Iris pigment epithelial cell (primary cell): ENCODE measurements around the gene PRRG3.
"Not testable (repeated sequence)": the region's sequence is repeated elsewhere in the genome, so short reads cannot be mapped to it uniquely, and the experiment has no call there.

Source experiments
- DNase-seq: peaks from one replicate; pipeline ENCODE4 v3.0.0-alpha.2; 2011; ENCODE audit warnings: low read depth

Gene PRRG3

DNA sequence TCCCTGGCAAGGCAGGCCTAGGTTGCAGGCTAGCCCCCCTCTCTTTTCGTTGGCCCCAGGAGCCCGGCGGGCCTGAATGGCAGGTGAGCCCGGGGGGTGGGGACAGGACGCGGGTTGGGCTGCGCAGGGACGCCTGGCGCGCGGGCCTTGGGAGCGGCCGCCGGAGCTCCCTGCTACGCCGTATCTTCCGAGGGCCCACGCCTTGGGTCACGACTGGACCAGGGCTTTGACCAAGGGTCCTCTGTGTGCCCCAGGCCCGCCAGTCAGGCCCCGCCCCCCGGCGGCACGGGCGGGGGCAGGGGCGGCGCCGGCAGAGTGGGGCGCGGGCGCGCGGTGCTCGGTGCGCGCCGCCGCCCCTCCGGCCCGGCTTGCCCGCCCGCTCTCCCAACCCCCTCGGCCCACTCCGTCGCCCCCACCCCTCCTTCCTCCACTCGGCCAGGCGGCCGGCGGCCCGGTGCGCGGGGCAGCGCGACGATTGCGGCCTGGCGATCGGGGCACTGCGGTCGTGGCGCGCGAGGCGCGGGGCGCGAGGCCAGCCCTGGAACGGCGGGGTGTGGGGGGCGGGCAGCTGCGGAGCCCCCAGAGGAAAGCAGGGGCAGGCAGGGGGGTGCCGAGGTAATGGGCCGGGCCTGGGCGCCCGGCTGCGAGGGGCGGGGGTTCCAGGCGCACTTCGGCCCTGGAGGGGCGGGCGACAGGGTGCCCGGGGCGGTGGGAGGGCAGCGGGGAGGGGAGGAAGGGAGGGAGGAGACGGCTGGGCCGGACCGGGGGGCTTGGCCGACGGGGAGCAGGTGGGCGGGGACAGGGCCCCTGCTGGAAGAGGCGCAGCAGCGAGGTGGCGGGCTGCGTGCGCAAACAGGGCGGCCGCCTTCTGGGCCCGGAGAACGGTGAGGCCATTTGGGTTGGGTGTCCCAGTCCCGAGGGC is at the start of gene PRRG3:
Gene PRRG3, plus strand, starts transcription at position 798 of the 922 bp plus-strand sequence. CDS start 3,357 bp downstream, outside the sequence.
- DNase-seq = no peak

DNA sequence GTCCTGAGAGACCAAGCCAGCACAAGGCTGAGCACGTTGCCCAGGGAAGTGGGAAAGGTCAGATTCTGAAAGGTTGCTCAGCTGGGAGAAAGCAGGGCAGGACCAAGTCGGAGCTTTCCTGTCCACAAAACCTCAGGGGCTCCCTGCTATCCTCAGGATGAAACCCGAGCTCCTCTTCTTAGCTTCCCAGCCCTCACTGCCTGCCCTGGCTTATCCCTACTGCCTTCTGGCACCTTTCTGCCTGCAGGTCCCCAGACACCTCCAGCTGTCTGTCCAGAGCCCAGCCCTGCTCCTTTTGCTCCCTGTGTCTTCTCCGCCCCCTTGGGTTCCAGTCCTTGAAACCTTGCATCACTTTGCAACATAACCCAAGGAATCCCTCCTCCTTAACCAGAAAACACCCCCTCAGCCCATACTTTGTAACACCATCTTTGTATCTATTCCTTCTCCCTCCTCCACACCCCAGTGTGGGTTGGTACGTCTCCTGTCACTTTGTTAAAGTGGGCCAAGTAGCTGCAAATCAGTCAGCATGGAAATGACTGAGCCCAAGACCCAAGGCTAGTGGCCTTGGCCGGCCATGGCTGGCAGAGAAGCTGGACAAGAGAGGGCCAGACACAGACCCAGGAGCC is 20.0 kb upstream of the PRRG3 start:
- no peak for DNase-seq

DNA sequence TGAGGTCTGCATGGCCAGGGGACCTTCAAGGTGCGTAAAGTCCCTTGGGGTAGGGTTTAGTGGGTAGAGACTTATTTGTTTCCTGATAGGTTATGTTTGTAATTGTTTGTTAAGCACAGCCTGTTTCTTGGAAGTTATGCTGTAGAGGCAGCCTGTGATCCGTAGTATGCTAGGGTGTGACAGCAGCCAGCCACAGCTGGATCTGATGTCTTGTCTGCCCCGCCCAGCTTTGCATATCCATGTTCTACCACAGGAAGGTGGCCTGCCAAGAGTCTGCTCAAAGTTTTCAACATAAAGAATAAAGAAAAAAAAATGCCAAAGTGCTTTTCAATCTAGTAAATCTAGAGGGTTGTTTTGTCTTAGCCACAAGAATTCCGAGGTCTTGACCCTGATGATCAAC is 19.1 kb upstream of the PRRG3 start:
- no peak for DNase-seq

DNA sequence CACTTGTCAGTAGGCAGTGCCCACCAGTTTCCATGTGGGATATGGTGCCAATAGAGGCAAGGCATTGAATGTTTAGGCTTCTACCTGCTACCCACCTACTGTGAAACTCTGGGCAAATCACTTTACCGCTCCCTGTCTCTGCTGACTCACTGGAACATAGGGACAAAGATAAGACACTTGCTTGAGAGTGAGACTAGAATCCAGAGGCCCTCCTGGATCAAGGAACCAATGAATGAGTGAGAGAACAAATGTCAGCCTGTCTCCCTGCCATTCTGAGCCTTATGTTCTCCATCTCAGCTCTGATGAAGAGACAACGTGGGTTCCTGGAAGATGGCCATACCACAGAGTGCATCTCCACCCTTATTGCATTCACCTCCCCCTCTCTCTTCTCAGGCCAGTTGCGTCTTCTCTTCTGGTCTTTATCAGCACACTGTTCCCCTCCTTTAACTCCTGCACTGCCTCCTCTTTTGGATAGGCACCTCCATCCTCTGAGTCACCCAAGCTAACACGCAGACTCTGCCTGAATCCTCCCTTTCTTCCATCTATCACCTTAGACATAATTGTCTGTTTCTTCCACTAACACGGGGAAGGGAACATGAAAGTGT is 15.4 kb upstream of the PRRG3 start:
- no peak for DNase-seq

DNA sequence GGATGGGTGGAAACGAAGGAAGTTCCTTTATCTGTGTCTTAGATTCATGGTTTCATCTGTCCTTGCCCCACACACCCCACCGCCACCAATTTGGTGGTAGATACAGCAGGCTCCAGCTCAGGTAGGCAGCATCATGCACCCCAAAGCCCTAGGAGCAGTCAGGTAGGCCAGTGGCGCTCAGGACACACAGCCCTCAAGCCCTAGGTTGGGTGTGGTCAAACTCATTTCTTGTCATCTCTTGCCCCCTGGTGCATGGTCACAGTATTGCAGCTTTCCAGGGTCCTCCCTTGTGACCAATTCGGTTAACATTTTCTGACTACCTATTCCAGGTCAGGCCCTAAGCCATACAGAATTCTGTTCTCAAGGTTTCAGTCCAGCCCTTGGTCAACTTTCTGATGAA is 14.5 kb upstream of the PRRG3 start:
- DNase-seq = peak; percentile 23

DNA sequence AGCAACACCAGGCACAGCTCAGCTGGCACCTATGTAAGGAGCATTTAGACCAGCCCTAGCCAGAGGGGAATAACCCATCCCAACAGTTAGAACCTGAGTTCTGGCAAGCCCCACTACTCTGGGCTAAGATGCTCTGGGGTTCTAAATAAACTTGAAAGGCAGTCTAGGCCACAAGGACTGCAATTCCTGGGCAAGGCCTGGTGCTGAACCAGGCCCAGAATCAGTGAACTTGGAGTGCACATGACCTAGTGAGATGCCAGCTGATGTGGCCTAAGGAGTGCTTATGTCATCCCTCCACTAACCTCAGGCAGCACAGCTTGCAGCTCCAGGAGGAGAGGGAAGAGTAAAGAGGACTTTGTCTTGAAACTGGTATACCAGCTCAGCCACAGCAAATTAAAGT is 7.6 kb upstream of the PRRG3 start:
- no peak for DNase-seq

DNA sequence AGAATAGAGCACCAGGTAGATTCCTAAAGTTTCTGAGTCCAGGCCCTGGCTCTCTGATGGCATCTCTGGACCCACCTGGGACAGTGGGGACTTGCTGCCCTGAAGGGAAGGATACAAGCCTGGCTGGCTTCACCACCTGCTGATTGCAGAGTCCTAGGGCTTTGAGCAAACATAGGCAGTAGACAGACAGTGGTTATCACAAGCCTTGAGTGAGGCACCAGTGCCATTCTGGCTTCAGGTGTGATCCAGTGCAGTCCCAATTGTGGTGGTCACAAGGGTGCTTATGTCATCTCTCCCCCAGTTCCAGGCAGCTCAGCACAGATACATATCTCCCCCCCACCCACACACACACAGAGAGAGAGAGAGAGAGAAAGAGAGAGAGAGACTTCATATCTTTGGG is 6.6 kb upstream of the PRRG3 start:
- DNase-seq = no peak

DNA sequence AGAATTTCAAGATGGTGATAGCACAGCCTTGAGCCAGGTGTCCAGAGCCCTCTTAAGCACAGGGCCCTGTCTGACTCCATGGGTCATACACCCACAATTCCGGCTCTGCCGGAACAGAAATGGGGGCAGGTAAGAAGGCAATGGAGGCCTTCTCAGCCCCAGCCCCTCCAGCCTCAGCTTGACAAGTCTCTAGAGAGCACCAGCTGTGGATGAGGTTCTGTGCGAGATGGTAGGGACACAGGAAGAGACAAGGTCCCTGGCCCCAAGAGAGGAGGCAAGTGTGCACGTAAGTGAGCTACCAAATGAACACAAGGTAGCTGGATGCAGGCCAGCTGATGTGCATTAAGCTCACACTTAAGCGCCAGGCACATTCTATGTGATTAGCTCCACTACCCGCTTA is 2.4 kb upstream of the PRRG3 start:
- no peak for DNase-seq

DNA sequence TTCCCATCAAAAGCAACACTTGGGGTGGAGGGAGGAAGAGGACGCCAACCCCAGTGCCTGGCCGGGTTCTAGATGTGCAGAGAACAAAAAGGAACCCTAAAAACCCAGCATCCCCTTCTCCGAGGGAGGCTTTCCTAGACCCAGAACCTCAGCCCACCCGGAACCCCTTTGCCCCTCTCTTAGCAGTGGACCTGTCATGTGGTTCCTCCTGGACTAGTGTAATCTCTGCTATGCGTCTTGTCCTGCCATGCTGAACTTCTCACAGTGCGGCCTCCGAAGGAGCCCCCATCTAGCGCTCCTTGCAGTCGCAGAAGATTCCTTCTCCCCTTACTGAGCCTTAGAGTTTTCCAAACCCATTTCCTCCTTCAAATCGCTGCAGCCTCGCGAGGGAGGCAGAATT is 1.1 kb upstream of the PRRG3 start:
- DNase-seq = no peak

DNA sequence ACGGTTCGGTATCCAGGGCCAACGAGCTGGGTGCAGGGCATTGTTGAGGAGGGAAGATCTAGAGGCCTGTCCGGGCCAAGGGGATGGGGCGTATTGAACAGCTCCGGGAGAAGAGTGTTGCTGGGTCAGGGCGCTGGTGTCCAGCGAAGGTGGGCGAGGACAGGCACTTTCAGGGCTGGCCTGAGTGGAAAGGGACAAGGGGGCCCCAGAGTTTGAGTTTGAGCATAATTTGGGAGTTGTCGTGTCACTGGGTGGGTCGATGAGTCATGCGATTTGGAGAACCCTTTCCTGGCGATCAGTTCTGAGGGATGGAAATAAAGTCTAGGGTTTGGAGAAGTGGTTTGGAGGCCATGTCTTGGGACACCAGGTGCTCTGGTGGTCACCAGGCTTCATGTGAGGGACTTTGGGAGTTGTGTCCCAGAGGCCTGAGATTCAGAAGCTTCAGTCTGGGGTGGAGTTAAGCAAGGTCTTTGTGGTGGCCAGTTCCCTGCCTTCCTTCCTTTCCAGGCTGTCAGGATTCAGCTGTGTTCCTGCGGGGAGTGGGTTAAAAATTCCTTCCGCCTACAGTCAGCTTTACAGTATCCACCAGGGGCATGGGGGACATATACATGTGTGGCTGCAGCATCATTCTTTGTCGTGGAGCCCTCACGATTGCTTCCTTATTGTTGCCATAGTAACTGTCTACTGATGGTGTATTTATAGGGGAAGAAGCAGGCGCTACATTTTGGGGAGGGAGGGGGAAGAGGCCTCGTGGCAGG is 504 bp downstream of the PRRG3 start:
- DNase-seq = no peak

DNA sequence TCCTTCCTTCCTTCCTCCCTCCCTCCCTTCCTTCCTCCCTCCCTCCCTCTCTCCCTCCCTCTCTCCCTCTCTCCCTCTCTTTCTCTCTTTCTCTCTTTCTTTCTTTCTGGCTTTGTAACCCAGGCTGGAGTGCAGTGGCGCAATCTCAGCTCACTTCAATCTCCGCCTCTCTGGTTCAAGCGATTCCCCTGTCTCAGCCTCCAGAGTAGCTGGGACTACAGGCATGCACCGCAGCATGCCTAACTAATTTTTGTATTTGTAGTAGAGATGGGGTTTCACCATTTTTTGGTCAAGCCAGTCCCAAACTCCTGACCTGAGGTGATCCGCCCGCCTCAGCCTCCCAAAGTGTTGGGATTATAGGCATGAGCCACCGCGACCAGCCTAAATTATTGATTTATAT is 1.8 kb downstream of the PRRG3 start:
- DNase-seq = not testable (repeated sequence)

DNA sequence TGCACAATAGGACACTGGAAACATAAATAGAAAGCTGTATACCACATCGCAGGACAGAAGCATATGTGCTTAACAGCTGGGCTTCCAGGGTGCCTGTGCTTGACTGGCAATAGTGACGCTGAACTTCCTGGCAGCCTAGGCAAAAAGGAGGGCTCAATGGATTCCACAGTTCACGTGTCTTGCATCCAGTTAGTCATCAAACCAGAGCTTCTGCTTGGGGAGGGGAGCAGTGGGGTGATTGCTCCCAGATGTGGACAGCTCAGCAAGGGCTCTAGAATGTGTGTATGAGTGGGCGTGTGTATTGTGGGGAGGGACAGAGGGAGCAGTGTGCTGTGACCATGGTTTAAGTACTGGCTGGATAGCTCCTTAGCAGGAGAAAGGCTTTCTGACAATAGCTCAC is 2.3 kb downstream of the PRRG3 start:
- peak; percentile 3 for DNase-seq

DNA sequence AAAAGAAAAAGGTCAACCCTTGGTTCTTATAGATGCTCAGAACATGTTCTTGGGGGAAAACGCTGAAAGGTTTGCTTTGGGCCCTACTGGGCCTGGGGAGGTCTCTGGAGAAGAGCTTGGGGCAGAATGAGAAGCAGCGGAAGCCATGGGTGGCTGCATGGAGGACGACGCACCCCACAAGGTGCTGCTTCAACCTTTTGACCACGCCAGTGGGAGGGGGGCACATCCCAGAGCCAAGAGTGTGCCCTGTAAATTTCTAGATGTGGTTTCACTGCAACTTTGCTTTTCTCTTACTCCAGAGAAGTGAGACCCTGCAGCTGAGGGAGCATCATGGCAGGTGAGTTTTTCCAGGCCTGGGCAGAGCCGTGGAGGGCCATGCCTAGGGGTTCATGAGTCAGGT is 3.2 kb downstream of the PRRG3 start:
- no peak for DNase-seq

DNA sequence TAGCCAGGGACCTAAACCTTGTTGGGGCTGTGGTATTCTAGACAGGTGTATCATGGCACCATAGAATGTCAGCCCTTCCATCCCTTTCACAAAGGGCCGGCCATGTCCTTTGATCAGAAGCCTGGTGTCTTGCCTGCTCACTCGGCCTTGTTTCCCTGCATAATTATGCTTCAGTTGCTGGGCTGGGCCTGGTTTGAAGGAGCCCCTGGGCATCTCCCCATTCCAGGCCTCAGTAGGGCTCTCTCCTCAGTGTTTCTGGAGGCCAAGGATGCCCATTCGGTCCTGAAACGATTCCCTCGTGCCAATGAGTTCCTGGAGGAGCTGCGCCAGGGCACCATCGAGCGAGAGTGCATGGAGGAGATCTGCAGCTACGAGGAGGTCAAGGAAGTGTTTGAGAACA is 4.5 kb downstream of the PRRG3 start:
- DNase-seq = no peak

DNA sequence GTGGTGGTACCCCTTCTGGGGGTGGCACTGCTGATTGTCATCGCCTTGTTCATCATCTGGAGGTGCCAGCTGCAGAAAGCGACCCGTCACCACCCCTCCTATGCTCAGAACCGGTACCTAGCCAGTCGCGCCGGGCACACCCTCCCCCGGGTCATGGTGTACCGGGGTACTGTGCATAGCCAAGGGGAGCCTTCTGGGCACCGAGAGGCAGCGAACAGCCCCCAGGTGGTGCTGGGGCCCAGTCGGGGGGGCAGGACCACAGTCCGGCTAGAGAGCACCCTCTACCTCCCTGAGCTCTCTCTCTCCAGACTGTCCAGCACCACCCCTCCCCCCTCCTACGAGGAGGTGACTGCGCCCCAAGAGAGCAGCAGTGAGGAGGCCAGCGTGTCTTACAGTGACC is 5.3 kb downstream of the PRRG3 start:
- DNase-seq = no peak

DNA sequence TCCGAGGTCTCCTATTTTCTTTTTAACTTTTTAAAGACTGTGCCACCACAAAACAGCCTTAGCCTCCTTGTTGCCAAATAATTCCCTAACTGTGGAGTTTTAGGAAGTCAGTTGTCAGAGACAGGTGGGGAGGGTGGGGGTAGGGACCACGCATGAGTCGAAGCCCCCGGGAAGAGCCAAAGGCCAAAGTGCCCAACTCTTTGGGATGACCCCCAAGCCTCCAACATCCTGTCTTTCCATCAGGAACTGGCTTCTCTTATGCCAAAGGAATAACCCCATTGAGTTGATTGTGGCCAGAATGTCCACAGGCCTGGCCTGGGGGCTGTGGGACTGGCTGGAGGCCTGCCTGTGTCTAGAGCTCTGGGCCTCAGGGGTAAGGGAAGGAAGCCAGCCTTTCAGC is 5.8 kb downstream of the PRRG3 start:
- DNase-seq = no peak

DNA sequence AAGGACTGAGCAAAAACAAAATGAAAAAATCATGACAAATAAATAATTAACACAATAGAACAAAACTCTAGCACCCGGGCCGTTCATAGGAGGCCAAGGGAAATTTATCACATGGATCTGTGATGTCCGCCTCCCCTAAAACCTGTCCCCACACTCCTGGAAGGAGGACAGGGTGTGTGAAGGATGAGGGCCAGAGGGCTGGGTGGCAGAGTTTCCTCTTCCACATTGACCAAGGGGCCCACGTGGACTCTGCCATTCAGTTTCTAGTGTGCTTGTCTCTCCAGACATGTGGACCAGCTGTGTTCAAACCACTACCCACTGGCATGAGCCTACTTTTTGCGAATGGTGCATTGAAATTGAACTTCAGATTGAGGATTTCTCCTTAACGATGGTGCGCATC is 6.3 kb downstream of the PRRG3 start:
- no peak for DNase-seq

DNA sequence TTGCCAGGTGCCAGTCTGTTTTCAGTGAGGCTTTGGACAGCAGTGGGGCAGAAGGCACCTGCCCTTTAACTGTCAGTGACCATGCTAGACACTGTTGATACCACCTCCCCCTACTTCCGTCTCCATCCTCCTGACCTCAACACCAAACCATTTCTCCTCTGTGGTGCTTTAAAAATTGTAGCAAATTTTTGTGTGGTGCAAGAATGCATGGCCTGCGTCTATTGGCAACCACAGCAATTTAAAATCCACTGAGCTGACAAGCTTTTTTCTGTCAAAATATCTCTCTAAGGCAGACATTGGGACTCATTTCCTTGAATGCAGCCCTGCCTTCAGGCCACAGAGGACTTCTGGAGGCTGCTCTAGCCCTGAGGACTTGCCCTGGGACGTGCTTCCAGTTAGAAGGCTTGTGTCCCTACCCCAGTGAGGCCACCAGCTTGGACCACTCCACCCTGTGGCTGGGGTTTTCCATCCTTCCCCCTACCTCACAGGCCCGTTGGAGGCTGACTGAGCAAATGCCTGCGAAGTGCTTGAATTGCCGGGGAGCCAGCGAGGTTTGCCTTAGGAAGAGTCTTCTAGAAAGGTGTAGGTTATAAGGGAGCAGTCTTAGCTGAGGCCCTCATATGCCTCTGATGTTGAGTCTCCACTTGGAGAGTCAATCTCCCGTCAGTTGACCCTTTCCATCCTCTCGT is 6.9 kb downstream of the PRRG3 start:
- no peak for DNase-seq

DNA sequence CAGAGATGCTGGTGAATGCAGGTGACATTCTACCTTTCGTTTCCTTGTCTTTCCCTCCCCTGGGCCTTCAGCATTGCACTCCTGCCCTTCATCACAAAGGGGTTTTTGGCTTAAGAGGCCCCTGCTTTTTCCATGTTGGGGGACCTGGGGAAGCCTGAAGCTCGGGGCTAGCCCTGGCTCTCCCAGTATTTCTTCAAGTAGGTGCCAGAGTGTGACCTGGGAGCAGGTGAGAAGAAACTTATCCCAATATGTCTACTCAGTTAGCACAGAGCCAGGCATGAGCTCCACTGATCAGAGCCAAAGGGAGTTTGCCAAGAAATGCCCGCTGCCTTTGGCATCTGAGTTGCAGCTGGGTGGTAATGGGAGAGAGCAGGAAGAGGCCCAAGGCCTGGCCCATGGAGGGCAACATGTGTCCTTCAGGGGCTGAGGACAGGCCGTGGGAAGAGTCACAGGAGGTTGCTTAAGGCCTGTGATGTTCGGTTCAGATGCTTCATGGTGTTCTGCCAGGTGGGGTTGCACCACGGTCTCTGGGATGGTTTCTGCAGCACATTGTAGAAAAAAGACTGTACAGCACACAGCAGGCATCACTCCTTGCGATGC is 7.6 kb downstream of the PRRG3 start:
- no peak for DNase-seq

DNA sequence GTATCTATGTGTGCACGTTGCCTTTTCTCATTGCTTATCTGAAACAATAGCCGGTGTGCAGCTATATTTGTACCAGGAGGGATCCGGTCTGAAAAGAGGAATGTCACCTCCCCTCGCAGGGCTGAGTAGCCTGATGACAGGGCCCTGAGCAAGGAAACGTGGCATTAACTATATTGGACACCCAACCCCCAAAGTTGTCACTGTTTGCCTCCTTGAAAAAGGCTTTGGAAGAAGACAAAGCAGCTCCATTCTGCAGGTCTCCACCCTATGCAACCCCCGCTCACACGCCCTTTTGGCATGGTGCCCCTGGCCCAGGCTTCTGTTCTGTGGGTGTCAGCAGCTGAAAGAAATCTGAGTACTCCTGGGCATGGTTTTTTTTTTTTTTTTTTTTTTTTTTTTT is 8.2 kb downstream of the PRRG3 start:
- no peak for DNase-seq

DNA sequence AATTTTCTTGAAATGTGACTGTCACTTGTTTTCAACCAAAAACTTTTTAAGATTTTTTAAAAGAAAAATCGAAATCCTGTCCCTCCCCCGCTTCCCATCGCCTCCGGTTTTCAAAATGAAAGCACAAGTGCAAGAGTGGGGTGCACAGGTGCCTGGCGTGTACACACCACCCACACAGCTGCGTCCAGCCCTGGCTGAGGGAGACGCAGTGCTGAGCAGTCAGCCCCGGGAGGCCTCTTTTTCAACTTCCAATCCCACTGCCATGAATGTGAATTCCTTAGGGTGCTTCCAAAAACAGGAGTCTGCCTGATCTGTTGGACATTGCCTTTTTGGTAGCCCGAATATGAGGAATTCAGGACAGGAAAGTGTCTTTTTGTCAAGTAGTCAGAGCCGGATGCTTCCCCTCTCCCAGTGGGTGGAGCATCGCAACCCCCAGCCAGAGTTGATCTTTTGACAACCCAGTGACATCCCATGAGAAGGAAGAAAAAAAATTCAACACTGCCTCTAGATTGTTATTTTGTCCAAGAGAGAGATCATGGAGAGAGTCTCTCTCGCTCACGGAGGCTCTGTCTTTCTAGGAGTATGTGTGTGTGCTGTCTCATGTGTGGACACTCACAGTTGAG is 8.9 kb downstream of the PRRG3 start:
- no peak for DNase-seq
